NCI-H1417 treated with DMSO at 0.1 percent for 48 hours (cell line): ENCODE data around the gene HMGN4.

Source experiments
- DNase-seq: peaks from one replicate; lab custom pipeline; 2025; lab: John Stamatoyannopoulos, UW

The HMGN4 gene

DNA sequence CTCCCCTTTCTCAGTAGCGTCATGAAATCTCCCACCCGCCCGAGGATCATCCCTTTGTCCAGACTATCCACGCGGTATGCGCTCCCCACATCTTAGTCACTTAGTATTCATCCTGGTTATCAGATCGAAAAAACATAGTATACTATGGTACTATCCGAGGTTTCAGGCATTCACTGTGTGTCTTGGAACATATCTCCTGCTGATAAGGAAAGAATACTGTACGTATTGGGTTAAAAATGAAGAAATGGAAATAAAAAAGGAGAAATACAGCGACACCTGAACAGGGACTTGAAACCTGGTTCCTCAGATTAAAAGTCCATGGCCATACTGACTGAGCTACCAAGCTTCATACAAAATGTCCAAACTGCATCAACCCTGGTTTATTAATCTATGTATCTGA, 14.0 kb downstream of the HMGN4 start:
- no peak for DNase-seq

DNA sequence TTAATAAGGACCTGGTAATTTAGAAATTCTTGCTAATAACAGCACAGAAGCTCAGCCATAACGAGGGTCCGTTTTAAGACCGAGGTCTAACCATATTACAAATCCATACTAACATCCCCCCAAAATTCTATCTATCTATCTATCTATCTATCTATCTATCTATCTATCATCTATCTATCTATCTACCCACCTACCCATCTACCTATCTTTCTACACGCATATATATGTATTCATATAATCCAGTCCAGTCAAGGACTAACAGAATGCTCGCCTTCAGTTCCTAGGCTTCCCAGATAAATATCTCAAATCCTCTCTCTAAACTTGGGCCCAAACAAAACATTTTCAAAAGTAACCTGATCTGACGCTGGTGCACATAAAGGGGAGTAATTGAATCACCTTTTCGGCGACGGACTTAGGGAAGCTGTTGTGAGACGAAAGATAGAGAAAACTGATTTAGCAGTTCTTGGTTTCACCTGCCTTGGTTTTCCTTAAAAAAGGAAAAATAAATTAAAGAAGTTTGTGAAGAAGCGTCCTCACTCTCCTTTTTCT, 14.5 kb downstream of the HMGN4 start:
- no peak for DNase-seq

DNA sequence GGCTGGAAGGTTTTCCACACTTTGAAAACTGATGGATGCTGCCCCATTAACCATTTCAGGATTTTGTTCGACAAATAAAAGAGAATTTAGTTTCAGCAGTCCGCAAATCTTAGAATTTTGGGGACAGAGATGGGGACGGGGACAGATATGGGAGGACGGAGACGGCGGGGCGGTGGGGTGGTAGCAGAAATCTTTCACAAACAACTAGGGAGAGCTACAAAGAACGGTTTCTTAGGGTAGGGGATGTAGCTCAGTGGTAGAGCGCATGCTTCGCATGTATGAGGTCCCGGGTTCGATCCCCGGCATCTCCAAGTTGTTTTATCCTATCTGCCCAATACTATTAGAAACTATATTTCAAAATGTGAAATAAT, 15.1 kb downstream of the HMGN4 start:
- no peak for DNase-seq

DNA sequence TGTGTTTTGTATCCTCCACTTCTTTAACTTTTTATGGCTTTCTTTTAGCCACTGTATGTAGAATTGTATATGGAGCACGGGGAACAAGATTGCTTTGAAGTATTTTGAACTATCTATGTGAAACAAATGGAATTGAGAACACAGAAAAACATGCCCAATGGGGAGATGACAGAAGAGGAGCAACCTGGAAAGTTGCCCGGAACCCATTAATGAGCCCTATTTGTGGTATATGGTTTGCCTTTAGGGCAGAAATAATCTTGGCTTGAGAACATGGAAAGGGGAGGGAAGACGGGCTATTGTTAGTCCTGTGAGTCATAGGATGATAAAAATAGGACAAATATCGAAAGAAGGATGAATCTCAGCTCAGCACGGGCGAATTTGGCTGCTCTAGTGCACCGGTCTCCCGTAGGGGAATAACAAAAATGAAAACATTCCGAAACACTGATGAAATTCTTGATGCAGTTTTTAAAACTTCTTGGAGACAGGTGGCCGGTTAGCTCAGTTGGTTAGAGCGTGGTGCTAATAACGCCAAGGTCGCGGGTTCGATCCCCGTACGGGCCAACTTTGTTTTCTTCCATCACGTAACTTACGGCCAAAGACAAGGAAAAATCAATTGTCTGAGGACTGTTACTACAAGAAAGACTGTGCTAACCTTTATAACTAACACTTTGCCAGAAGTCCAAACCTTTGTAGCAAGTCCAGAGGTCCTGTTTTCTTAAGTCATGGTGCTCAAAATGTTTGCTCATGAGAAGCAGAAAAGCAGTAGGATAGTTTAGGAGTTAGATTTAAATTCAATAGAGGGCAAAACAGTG, 15.7 kb downstream of the HMGN4 start:
- peak; percentile 72 for DNase-seq

DNA sequence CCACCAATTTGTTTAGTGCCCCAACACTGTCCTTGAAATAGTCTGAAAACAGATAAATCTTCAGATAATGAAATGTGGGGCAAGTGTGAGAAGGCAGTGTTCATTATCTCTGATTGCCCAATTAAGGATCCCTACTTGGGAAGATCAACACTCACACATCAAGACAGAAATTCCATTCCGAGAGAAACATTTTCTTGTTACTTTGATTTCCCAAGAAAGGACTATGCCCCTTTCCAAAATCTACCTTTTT, 16.2 kb downstream of the HMGN4 start:
- no peak for DNase-seq

DNA sequence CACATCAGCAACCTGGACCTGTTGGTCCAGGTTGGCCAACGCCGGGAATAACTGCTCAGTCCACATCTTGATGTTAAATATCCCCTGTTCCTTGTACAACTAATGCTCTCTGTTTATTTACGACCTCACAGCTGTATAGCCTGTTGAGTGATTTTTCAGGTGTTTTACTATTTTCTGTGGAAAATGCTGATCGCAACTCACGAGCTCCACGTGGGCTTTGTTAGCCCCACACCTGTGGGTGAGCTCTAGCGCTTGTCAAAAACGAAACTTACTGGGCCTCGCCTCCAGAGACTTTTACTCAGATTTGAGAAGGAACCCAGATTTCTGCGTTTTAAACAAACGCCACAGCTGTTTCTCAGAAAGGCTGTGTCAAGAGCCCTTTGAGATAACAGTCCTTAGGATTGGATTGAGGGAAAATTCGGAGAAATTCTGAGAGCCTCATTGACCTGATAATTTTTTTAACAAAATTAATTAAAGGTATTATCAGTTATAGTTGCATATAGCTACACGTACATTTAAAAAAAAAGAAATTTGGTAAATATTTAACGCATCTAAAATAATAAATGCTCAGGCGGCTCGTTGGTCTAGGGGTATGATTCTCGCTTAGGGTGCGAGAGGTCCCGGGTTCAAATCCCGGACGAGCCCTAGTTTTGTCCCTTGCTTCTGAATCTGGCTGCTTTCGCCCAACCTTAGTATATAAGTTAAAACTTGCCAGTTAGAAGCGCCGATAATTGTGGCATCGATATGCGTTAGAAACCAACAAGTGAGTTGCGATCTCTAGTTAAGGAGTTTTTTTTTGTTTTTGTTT, 16.7 kb downstream of the HMGN4 start:
- DNase-seq, result no peak

DNA sequence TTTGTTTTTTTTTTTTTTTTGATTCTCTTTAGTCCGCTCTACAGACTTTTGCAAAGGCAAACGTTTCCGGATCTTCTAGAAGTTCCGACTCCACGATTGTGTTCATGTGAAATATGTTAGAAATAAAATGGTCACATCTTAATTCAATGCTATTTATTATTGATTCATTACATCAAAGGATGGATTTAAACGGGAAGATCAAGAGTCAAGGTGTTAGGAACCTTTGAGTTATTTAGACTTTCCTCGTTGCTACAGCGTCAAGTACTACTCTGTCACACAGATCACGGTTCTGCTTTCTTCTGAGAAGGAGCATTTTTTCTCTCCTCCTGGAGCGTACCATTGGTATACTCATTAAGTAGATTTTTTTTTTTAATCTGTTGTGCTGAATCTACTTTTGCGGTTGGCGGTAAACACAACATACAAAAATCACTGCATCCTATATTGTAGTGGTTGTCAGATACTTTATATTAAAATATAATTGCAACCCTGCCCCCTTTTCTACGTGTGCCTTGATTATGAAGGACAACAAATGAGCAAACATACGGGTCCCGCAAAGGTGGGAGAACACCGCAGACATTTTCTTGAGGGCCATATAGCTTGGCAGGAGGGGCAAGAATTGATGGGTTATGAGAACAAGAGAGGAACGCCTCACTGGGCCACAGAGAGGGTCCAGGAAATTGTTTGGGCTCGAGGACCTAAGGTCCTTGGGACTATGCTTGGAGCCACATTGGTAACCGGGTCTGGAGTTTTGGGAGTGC, 17.5 kb downstream of the HMGN4 start:
- no peak for DNase-seq

DNA sequence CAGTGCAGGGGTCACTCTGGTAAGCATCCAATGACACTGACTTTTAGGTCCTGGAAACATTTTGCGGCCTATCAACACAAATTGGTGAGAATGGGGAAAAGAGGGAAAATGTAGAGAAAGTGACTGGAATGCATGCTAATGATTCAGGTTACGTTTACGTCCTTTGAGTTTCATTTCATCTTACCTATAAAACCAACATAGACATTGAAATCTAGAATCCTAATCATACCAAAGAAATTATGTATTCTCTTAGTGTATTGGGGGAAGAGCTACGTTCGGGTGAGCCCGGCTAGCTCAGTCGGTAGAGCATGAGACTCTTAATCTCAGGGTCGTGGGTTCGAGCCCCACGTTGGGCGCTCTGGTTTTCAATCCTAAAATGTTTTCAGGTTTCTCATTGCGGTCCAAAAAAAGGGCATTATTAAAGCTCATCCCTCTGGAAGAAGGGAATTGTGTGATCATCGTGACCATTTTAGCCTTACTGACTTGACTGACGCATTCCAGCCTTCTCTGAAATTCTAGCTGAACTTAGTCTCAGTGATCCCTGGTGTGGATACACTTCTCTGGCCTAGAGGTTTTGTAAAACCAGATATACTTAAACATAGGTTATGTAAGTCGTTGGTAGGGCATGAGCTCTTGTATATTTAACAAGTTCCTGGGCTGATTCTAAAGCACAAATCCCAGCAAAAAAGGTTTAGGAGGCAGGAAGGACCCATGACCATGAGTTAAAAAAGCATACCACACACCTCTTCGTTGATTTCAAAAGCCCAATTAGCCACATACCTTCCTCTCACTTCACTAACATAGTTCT, 18.3 kb downstream of the HMGN4 start:
- no peak for DNase-seq

DNA sequence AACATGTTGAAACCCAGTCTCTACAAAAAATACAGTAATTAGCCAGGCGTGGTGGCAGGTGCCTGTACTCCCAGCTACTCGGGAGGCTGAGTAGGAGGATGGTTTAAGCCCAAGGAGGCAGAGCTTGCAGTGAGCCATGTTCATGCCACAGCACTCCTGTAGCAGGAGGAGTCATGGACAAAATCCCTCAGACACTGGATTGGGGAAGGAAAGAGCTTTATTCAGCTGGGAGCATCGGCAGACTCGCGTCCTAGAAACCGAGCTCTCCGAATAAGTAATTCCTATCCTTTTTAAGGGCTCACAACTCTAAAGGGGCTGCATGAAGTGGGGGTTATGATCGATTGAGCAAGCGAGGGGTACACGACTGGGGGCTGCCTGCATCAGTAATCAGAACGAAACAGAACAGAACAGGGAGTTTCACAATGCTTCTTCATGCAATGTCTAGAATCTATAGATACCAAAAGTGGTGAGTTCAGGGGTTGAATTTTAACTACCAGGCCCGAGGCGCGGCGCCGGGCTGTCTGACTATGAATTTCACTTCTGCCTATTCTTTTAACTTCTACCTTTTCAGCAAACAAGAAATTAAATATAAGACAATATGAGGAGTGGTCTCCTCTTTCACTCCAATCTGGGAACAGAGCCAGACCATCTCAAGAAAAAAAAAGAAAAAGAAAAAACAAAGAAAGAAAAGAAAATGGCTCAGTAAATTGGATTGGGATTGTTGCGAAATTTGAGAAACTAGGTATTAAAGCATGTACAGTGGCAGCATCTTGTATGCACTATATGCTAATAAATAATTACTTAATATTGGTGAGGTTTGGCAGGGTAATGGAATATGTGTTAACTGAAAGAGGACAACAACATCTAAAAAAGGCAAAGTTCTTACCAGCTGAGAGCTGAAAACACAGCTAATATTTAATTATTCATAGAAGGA, 23.6 kb downstream of the HMGN4 start:
- no peak for DNase-seq

DNA sequence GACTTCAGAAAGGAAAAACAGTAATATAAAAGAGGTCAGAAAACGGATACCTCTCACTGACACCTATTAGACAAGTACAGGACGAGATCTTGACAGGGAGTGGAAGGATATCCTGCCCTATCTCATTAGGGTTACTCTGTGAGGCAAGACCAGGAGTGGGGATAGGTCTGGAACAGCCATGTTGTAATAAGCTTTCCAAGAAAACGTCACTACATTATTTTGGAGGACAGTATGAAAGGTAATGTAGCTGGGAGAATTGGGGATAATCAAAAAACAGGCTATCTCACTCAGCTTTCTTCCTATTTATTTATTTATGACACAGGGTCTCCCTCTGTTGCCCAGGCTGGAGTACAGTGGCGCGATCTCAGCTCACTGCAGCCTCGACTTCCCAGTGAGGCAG, 25.3 kb downstream of the HMGN4 start:
- no peak for DNase-seq

DNA sequence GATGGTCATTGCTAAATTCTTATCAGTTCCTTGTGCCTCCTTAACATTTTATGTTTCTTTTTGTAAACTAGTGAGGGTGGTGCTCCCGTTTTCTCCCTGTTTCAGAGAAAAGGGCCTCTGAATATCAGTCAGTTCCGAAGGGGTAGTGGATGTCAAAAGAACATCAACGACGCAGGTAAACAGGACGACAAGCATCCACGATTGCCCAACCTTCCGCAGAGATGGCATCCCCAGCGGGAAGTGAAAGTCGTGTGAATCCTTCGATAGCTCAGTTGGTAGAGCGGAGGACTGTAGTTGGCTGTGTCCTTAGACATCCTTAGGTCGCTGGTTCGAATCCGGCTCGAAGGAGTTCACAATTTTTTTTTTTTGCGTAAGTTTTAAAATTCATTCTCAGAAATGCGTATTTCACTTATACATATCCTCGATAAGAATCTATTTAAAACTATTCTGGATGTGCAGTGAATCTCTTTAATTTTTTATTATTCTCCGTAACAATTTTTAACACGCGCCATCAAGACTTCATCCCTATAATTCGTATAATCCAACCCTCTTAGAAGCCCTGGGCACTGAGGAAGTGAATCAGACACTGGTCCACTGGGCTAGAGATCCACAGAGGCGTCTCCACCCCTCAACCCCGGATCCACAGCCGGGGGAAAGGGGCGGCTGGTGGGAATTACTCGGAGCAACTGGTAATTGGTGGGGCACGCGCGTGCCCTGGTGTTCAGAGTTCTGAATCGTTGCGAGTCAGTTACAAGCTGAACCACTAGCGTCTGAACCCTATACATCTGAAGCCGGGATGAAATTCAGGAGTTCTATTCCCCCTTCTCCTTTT, 30.7 kb downstream of the HMGN4 start:
- DNase-seq, result peak; percentile 82

DNA sequence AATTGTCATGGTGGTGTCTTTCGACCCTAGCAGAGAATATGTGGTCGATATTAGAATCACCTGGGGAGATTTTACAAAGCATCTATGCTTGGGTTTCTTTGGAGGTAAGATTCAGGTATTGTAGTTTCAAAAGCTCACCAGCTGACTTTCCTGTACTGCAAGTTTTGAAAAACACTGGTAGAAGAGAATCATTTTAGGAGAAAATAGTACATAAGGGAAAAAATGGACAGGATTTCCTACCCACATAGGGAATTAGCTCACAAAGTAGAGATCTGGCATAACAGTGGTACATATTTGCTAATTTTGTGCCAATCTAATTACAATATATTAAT, 31.2 kb downstream of the HMGN4 start:
- no peak for DNase-seq

DNA sequence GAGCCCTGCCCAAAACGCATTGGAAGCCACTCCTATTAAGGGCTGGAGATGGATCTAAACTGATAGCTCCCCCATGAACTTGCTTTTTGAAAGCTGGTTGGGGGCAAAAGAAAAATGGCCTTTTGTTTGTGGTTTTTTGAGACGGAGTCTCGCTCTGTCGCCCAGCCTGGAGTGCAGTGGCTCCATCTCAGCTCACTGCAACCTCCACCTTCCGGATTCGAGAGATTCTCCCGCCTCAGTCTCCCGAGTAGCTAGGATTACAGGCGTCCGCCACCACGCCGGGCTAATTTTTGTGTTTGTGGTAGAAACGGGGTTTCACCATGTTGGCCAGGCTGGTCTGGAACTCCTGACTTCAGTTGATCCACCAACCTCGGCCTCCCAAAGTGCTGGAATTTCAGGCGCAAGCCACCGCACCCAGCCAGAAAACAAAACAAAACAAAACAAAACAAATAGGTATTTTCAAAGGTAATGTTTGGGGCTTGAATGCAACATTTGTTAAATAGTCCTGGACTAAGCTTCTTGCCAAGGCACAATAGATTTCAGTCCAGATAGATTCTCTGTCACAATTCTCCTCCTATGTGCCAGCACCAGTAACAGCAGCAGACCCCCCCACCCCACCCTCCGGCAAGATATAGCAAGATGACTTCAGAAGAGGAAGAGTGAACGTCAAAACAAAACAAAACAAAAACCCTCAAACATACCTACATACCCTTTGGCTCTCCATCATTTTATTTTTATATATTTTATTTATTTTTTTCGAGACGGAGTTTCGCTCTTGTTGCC, 32.1 kb downstream of the HMGN4 start:
- no peak for DNase-seq

DNA sequence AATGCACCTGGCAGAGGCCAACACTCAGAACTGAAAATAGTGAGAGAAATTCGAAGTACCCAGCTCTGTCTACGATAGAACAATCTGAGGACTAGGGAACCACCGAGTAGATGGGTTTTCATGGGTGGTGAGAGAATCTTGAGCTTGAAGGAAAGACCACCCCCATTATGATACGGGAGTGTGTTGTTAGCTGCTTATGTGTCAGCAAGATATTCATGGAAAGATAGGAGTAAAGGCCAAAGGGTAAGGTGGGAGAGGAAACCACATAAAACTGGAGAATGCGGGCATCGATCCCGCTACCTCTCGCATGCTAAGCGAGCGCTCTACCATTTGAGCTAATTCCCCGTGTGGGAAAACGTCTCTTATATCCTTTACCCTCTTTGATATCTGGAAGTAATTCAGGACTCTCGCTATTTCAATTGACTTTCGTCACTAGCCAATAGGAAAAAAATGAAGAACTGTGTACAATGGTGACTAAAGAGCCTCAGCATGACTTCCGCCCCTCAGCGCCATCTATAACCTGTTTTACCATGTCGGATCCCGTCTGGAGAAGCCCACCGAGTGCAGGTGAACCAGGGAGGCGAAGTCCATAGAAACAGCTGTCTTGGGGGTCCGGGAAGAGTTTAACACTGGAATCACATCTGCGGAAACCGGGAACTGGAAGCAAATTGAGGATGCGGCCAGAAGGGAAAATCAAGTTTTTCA, 33.6 kb downstream of the HMGN4 start:
- peak; percentile 88 for DNase-seq

DNA sequence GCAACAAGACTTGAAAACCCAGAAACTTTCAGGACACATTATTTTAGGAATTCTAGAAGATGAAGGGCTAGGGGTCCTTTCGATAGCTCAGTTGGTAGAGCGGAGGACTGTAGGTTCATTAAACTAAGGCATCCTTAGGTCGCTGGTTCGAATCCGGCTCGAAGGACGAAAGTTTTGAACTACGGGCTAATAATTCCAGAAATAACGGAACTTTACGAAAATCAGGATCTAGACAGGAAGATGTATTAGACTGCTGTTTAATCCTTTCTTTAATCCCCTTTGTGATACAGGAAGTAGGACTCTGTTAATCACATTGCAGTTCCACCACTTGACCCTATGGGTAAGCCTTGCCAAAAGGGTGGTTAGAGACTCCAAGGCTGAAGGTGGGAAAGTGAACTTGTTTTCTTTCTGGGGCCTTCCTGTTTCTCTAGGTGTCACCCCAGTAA, 37.4 kb downstream of the HMGN4 start:
- no peak for DNase-seq

DNA sequence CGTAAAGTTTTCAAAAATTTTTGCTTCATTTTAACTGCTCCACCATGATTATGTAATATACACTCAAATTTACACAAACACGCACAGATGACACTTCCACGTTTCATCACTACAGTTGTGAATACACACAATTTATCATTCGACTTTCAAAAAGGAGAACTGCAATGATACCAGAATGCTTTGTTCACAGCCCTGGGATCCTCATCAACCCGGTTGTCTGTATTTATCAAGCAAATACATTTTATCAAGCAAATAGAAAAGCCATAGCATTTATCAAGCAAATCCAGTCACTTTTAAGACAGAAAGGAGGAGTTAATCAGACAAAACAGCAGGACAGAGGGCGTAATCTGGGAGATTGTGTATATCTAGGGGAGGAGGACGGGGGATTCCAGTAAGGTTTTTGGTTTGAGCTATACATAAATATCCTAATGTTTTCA, 38.3 kb downstream of the HMGN4 start:
- no peak for DNase-seq

DNA sequence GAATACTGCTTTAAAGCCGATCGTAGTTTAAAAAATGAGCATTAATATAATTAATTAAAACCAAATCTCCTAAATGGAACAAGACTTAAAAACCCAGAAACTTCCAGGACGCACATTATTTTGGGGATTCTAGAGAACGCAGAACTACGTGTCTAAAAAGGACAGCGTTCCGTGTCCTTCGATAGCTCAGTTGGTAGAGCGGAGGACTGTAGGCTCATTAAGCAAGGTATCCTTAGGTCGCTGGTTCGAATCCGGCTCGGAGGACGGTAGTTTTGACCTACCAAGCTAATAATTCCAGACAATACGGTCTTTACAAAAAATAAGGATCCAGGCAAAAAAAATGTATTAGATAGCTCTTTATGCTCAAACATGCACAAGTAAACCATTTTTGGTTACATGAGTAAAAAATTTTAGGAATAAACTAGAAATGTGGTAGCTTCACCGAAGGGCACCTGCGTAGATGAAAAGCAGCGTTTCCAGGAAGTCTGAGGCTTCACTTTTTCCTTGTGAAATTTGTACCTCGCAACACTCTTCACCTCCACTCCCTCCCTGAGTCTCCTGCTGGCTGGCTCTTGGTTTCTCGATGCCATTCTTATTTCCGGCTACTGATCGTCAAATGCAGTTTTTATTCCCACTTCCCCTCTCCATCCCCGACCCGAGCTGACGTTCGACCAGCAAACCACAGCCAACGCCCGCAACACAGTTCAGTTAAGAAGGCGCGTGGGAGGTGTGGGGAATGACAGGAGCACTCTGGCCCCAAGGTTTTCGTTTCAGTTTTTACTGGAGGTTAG, 39.0 kb downstream of the HMGN4 start:
- no peak for DNase-seq

DNA sequence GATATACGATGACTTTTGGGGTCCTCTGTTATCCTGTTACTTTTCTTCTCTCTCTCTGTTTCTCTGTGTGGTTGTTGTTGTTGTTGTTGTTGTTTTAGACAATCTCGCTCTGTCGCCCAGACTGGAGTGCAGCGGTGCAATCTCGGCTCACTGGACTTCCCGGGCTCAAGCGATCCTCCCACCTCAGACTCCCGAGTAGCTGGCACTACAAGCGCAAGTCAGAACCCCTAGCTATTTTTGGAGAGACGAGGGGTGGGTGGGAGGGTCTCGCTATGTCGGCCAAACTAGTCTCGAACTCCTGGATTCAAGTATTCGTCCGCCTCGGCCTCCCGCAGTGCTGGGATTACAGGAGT, 39.5 kb downstream of the HMGN4 start:
- DNase-seq, result no peak
